HG03575 (cell line): Measurements from ENCODE around the gene C15orf61.

Source experiments
- ATAC-seq: cut with Tn5 transposase; IDR thresholded peaks from one replicate; pipeline ENCODE4 v1.9.1; 2021; ENCODE audit not compliant: unreplicated experiment, insufficient number of reproducible peaks, low FRiP score; ENCODE audit errors: extremely low read depth

C15orf61 gene

DNA sequence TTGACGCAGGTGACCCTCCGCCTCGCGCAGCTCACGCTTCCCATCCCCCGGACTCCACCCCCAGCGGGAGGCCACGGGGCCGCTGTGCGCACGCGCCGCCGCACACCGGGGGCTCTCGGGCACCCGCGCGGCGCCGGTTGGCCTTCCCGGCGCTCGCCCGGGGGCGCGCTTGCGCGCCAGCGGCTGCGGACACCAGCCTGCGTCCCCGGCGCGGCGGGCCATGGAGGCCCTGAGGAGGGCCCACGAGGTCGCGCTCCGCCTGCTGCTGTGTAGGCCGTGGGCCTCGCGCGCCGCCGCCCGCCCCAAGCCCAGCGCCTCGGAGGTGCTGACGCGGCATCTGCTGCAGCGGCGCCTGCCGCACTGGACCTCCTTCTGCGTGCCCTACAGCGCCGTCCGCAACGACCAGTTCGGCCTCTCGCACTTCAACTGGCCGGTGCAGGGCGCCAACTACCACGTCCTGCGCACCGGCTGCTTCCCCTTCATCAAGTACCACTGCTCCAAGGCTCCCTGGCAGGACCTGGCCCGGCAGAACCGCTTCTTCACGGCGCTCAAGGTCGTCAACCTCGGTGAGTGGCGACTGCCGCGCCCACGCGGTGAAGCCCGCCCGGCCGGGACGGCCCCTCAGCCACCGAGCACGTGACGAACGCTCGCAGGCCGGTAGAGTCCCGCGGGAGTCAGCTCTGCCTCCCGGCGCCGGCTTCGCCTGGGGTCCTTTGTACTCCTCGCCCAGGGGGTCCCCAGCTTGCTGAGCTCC, at the start of gene C15orf61:
TSS of gene C15orf61 (plus strand) at position 103 of the 754 bp plus-strand sequence. CDS start at position 221, 118 bp downstream.
- peak; percentile 33 for ATAC-seq

DNA sequence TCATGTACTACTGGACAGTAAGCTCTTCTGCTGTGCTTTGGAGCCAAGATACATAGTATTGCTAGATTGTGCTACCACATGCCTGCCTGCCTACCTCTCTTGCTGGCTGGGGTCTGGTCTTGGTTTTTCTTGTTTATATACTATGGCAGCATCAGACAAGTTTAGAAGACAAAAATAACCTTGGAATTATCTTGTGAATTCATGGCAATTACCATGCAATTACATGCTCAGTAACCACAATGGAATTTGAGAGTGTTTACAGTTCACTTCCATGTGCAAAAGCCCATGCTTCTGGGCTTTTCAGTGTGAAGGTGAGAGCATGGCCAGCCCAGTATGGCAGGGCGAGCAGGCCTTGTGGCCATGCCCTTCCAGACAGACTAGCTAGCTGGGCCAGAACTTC, 48.0 kb upstream of the C15orf61 start:
- no peak for ATAC-seq

DNA sequence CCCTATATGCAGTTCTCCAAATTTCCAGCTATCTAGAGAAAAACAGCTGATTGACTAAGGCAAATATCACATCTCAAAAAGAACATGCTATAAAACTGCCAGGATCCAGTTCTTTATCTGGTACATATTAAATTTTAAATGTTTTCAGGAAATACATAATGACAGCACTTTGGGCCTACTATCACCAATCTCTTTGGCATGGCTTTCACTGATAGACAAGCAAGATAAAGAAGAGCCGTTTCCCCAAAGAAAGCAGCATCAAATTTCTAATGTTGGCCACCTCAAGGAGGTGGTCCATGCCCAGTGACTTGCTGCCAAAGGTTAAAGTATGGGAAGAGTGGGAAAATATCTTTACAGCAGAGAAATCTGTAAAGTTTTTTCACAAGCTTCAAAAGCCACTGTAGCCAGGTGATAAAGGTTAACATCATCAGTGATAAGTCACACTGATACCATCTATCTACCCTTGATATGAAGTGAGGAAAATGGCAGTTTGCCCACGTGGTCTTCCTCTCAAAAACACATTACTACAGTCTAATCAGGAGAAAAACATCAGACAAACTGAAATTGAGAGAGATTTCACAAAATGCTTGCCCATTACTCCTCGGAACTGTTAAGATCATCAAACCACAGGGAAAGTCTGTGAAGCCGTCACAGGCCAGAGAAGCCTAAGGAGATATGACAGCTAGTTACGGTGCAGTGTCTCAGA, 46.4 kb upstream of the C15orf61 start:
- no peak for ATAC-seq

DNA sequence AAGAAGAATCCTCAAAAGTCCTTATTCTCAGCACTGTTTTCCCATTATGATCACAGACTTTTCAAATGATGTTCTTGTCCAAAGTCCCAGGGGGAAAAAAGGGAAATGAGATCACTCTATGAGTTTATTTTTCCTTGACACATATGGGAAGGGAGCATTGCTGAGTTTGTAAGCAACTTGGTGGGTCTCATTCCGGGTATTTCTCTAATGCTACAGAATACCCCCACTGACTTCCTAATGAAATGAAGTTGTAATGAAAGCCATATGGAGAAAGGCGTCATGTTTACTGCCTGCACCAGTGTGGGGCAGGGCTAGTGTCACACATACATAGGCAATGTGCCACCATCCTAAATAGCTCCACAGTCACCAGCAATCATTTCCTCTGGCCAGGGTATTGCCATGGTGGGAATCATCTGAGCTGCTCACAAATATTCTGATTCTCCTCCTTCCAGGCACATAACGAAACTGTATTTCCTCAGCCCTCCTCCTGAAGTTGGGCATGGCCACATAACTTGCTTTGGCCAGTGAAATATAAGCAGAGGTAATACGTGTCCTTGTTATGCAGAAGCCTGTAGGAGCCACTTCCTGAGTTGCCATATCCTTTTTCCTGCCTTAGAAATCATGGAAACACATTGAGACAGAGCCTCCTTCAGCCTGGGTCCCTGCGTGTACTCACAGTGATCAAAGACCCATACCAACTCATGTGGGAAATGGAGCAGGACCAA, 41.0 kb upstream of the C15orf61 start:
- no peak for ATAC-seq

DNA sequence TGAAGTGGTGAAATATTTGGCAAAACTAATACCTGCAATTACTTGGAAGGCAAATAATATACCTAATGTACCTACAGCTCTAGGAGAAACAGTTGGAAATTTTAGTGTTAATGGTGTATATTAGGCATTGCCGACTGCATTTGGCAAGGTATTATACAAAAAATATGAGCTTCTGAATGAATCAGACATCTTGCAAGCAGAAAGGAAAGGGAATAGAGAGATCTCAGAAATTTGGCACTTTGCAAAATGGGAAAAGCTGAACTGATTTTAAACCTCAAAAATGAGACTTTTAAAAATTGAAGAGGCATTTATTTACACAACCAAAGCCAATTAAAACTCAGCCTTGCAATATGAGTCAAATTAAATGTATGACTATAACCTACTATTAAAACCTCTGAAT, 40.2 kb upstream of the C15orf61 start:
- ATAC-seq, result no peak

DNA sequence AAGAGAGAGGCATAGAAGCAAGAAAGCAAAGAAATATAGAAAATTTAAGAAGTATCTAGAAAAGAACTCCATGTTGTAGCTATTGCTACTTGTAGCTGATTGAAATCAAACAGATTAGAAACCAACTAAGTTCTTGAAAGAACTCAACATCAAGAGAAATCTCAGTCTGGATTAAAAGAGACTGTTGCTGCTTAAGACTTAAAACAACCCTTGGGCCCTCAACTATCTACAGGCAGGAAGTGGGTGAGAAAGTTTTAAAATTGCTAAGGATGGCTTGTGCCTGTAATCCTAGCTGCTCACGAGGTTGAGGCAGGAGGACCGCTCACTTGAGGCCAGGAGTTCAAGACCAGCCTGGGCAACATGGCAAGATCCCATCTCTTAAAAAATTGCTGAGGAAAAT, 39.3 kb upstream of the C15orf61 start:
- ATAC-seq, result no peak

DNA sequence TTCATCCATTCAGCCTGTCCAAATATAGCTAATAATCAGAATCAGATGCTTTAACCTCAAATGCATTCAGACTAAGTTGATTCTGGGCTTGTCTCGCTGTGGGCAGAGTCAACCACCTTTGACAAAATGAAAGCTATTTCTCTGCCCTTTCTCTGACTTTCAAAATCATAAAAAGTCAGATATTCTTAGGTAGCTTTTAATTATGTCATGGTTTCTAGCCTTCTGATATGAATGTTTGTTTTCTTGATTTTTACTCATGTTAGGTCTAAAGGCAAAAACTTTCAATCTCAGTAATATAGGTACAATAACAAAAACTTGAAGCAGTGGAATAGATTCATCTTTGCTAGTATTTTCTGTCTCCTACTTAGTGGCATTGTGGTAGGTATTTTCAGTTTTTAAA, 25.3 kb upstream of the C15orf61 start:
- no peak for ATAC-seq

DNA sequence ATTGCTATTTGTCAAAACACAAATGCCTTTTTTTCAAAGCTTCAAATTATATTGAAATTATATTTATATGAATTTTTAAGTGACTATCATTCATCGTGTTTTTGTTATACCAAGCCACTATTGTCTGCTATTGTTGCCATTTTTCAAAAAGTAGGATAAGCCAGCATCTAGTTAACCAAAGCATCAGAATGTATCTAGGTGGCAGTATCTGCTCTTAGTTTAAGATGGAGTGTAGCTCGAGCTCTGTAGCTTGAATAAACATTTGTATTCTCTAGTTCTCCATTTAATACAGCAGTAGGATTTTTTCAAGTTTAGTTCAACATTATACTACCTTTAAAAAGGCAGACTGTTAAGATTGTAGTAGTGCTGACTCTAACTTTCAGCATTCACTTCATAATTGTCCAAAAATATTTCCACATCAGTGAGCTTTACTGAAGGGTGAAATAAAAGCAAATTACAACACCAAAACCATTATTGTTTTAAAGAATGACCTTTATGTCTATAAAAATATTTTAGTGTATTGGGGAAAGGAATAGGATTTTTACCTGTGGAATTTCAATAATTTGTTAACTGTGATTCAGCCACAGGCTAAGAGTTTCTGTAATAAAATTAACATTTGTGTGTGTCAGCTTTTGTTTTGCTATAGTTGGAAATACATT, 19.6 kb upstream of the C15orf61 start:
- no peak for ATAC-seq

DNA sequence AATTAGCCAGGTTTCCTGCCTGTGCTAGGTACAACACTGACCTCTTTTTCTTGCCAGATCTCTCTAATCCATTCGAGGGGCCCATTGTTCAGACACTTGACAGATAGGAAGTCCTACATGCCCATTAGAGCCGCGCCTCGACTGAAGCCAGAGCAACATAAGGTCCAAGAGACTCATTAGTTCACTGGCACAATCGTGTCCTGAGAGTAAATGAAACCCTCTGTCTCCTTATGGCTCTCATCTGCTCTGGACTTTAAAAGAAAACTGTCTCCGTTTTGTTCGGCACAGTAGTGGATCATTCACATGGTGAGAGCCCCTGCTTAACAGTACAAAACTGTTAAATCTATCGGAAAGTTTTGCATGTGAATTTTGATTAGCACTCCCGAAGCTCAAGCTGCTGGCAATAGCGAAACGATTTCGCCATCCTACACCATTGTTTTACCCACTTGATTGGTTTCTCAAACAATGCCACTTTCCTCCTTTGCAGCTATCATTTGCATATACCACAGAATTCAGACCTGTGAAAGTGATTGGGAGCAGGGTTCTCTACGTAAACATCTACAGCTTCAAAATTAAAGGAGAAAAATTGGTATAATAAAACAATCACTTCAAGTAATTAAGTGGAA, 19.0 kb upstream of the C15orf61 start:
- ATAC-seq, result no peak

DNA sequence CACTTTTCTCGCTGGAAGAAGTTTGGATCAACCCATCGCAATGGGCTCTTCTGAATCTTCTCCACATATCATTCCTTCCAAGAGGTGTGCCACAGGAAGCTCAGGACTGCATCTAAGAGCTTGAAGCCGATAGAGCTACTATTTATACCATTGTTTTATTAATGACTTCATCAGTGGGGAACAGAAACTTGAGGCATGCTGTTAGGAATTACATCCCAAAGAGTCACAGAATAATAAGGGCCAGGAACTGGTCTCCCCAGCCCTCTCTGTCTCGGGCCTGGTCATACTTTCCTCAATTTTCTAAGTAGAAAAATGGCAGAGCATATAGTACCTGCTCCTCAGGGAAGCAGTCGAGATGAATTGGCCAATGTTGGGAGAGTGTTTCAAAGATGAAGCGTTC, 16.9 kb upstream of the C15orf61 start:
- ATAC-seq, result no peak

DNA sequence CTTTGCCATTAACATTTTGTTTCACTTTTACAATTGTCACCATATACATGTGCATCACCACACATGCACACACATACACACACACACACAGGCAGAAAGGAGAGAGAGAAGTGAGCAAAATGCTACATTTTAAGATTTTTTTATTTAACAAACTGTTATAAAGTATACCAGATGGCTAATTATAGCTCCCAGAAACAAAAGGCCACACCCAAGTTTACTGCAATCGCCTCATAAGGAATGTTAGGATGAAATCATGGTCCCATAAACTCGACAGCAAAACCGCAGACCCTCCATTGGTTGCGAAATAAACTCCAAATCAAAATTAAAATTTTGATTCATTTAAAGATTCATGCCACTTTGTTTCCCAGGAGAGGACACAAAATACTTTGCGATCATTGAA, 16.1 kb upstream of the C15orf61 start:
- no peak for ATAC-seq

DNA sequence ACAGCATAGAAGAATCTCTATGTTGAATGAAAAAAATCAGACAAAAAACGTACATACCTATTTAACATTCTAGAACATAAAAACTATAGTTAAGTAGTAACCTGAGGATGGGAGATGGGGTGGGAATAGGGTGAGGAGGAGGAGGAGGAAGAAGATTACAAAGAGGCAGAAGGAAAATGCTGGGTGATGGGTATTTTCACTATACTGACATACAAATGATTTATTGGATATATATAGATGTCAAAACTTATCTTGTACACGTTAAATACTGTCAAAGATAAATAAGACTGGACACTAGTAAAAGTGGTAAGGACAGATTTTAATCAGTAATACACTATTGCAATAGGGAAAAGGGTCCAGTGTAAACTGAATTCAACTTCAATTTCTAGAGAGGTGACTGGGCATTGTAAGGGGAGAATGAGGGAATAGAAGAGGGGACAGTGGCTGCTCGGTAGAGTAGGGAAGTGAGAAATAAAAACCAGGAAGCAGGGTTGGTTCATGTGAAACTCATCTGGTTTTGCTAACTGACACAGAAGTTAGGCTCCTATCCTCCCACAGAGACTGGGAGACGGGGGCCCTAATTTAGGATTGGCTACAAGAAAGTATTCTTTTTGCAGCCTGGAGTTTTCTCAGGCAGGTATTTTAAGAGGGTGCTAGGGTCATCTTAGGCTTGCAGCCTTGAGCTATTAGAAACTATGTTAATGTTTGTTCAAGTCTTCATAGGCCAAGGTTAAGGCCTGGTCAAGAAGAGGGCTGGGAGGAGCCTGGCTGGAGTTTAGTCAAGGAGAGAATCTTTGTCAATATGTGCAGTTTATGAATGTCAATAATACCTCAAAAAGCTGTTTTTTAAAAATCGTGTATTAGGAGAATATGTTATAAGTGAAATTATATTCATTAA, 15.0 kb upstream of the C15orf61 start:
- ATAC-seq, result no peak

DNA sequence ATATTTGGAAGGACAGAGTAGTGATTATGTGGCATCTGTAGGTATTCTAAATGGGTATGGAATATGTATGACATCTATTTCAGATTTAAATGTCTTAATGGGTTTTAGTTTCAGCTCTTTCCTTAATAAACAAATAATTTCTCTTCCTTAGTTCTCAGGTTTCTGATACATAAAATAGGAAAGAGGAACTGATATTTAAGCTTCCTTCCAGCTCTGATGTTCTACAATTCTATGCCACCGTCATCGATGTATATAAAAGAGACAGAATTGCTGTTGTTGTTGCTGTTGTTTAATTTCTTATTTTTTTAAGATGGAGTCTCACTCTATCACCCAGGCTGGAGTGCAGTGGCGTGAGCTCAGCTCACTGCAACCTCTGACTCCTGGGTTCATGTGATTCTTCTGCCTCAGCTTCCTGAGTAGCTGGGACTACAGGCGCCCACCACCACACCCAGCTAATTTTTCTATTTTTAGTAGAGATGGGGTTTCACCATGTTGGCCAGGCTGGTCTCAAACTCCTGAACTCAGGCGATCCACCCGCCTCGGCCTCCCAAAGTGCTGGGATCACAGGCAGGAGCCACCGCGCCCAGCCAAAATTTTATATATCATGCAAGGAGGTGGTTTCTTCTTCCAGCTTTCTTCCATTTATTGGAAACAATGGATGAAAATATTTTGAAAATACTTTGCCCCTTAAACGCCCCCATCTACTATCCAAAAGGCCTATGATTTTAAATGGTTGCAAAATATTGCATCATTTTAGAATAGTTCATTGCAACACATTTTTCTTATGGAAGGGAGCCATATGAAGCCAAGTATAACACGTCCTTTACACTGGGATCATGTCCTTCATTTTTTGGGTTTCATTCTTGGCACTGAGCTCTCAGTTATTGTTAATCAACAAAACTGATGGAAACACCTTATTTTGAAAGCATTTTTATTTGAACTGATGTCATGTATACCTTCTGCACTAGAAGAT, 13.9 kb upstream of the C15orf61 start:
- no peak for ATAC-seq

DNA sequence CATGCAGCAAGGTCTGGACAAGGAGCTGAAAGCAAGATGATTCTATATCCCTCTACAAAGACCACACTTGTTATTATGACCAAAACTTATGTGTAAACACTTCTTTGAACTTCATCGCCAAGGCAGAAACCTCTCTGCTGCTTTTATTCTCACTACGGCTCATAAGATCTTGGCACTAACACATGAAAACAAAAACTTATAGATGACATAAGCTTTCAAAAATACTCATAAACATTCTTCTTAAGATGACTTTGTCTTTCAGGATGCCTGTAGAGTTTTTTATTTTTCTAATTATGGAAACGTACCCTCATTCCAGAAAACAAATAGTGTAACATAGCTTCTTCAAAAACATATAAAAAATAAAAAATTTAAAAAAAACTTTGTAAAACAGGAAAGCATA, 12.5 kb upstream of the C15orf61 start:
- ATAC-seq, result no peak

DNA sequence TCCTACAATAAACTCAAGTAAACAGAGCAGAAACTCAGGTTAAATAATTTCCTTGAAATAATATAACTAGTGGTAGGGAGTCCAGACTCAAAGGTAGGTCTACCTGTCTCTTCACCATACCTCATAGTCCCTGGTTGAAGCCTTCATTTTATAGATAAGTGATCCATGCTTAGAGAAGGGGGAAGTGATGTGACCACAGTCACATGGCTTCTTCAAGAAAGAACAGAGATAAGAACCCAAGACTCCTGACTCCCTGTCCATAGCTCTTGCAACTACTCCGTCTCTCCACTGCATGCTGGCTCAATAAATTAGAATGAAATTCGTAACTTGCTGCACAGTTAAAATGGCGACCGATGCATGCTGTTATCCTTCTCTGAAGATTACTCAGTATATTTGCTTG, 11.0 kb upstream of the C15orf61 start:
- ATAC-seq, result no peak

DNA sequence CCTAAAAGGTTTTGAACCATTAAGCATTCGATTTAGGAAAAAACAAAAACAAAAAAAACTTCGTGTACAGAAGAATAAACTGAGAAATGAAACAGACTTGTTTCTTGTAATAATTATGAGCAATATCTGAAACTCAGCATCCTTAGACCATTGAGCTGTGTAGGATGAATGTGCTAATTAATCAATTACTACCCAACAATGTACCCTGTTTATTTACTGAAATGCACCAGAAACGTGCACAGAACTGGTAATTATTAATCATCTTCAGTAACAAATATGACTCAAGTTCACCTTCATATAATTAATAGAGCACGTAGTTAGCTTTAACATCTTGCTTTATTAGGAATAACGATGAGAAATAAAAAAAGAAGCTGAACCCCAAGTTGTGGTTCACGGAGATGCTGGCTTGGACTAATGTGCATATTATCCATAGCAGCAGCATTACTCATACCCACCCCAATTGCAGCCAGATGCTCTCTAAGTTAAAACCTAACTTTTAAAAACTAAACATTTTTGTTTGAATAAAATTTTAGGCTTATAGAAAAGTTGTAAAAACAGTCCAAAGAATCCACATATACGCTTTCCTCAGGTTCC, 10.2 kb upstream of the C15orf61 start:
- no peak for ATAC-seq

DNA sequence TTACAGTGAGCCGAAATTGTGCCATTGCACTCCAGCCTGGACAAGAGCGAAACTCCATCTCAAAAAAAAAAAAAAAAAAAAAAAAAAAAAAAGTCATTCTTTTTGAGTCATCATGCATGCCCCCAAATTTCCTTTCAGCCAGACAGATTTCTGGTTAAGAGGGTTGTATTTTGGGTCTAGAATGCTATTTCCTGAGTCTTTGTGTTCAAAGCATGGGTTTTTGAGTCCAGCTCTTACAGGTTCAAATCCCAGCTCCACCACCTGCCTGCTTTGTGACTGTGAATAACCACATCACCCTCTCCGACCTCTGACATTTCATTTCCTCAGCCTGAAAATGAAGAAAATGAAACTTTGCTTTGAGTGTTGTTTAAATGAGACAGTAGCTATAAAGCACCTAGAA, 9.3 kb upstream of the C15orf61 start:
- no peak for ATAC-seq
